Activated CD4-positive, alpha-beta T cell treated with anti-CD3 and anti-CD28 coated beads, Interleukin-2, amount 10 ng/mL, durations not matched to agents 7 days and 5 days (primary cell): ENCODE data around the gene POU2F3. TPM values are rescaled to one million over a fixed set of nuclear protein-coding genes. Genes with fewer than 3 reads are reported as not detected.
"Not testable (repeated sequence)": the region's sequence is repeated elsewhere in the genome, so short reads cannot be mapped to it uniquely, and the experiment has no call there.

Experiments
- CTCF ChIA-PET: fragments of 350-600 bp; sonication (Branson Sonifier 250); formaldehyde crosslinking; loops from one replicate; lab custom pipeline; 2021; ENCODE audit warnings: antibody characterized with exemption; lab: Charles Lee
- POLR2A ChIA-PET: fragments of 350-600 bp; sonication (Branson Sonifier 250); formaldehyde crosslinking; loops from one replicate; lab custom pipeline; 2021; ENCODE audit warnings: antibody characterized with exemption; lab: Charles Lee
- DNase-seq: peaks from one replicate; pipeline ENCODE4 v3.0.0-alpha.2; 2020
- H3K27ac Mint-ChIP-seq: one replicate; pipeline ENCODE4 v1.8.0; 2021; ENCODE audit warnings: mild to moderate bottlenecking, moderate library complexity, mixed read lengths
- H3K27me3 Mint-ChIP-seq: one replicate; pipeline ENCODE4 v1.8.0; 2021; ENCODE audit warnings: mixed read lengths
- H3K36me3 Mint-ChIP-seq: one replicate; pipeline ENCODE4 v1.8.0; 2021; ENCODE audit warnings: low read depth, mixed read lengths
- H3K4me1 Mint-ChIP-seq: one replicate; pipeline ENCODE4 v1.8.0; 2021; ENCODE audit warnings: mixed read lengths
- H3K4me3 Mint-ChIP-seq: one replicate; pipeline ENCODE4 v1.8.0; 2021; ENCODE audit warnings: mild to moderate bottlenecking, moderate library complexity, mixed read lengths
- H3K9me3 Mint-ChIP-seq: one replicate; pipeline ENCODE4 v1.8.0; 2021; ENCODE audit warnings: mixed read lengths
- total RNA-seq, 2 experiments: library from RNA; stranded (reverse); gene quantifications; one replicate each; pipeline ENCODE4 v1.2.3, GENCODE V29; 2021

The POU2F3 gene
- total RNA-seq, 2 experiments from 2014 or later = not detected

GRCh38 chr11:120253377-120253776, 13.4 kb downstream of the POU2F3 start:
- Mint-ChIP-seq H3K4me1 (peaks cover 20% of the 10 kb centered on the region), H3K27me3 (peaks cover 69% of the 10 kb centered on the region)
- H3K36me3 Mint-ChIP-seq, H3K9me3 Mint-ChIP-seq, DNase-seq, H3K27ac Mint-ChIP-seq, H3K4me3 Mint-ChIP-seq, POLR2A ChIA-PET: not testable (repeated sequence)
- CTCF ChIA-PET = interaction anchor here (0.8 kb wide), 1 partner anchor 140 kb away, joined by 3 read pairs; no protein-coding TSS in a partner anchor

GRCh38 chr11:120254788-120255518, 15.0 kb downstream of the POU2F3 start:
- no peaks in the 10 kb centered on the region for H3K9me3 Mint-ChIP-seq
- peaks cover 4% of the 10 kb centered on the region for H3K4me1 Mint-ChIP-seq
- ChIA-PET CTCF (interaction anchor here (0.7 kb wide), 1 partner anchor 20 kb away, joined by 3 read pairs; no protein-coding TSS in a partner anchor), POLR2A (no interaction called here)
- H3K36me3 Mint-ChIP-seq = no peaks in the 10 kb centered on the region
- H3K27ac Mint-ChIP-seq = no peak overlapping the region
- no peak overlapping the region for H3K4me3 Mint-ChIP-seq
- peaks cover 72% of the 10 kb centered on the region for H3K27me3 Mint-ChIP-seq
- DNase-seq = no peak

- no peak for DNase-seq
- Mint-ChIP-seq H3K9me3 (no peaks in the 10 kb centered on the region), H3K36me3 (no peaks in the 10 kb centered on the region), H3K4me1 (no peaks in the 10 kb centered on the region), H3K27ac (no peak overlapping the region), H3K4me3 (no peak overlapping the region), H3K27me3 (peaks cover 66% of the 10 kb centered on the region)
- ChIA-PET CTCF (no interaction called here), POLR2A (no interaction called here)
Measured at GRCh38 chr11:120255519-120255866, 15.6 kb downstream of the POU2F3 start.

- no peak overlapping the region for H3K27ac Mint-ChIP-seq
- POLR2A ChIA-PET = no interaction called here
- no peak overlapping the region for H3K4me3 Mint-ChIP-seq
- peaks cover 67% of the 10 kb centered on the region for H3K27me3 Mint-ChIP-seq
- no peaks in the 10 kb centered on the region for H3K4me1 Mint-ChIP-seq
- no peak for DNase-seq
- no peaks in the 10 kb centered on the region for H3K9me3 Mint-ChIP-seq
- CTCF ChIA-PET = no interaction called here
- no peaks in the 10 kb centered on the region for H3K36me3 Mint-ChIP-seq
Measured at GRCh38 chr11:120256178-120256577, 16.2 kb downstream of the POU2F3 start.

GRCh38 chr11:120256779-120257178, 16.8 kb downstream of the POU2F3 start:
- no peaks in the 10 kb centered on the region for H3K4me1 Mint-ChIP-seq
- no peak for DNase-seq
- POLR2A ChIA-PET = no interaction called here
- CTCF ChIA-PET = no interaction called here
- no peak overlapping the region for H3K27ac Mint-ChIP-seq
- H3K27me3 Mint-ChIP-seq = peaks cover 67% of the 10 kb centered on the region
- H3K36me3 Mint-ChIP-seq = no peaks in the 10 kb centered on the region
- H3K4me3 Mint-ChIP-seq = no peak overlapping the region
- no peaks in the 10 kb centered on the region for H3K9me3 Mint-ChIP-seq

GRCh38 chr11:120257346-120257745, 17.4 kb downstream of the POU2F3 start:
- CTCF ChIA-PET = interaction anchor here (1.4 to 2.6 kb wide), 2 partner anchors 8 to 46 kb away, joined by 4 to 14 read pairs; no protein-coding TSS in a partner anchor
- POLR2A ChIA-PET = no interaction called here
- no peaks in the 10 kb centered on the region for H3K4me1 Mint-ChIP-seq
- H3K9me3 Mint-ChIP-seq = no peaks in the 10 kb centered on the region
- H3K27me3 Mint-ChIP-seq = peaks cover 64% of the 10 kb centered on the region
- DNase-seq = no peak
- no peak overlapping the region for H3K27ac Mint-ChIP-seq
- H3K36me3 Mint-ChIP-seq = no peaks in the 10 kb centered on the region
- H3K4me3 Mint-ChIP-seq = no peak overlapping the region

- H3K36me3 Mint-ChIP-seq = no peaks in the 10 kb centered on the region
- DNase-seq = no peak
- no peak overlapping the region for H3K27ac Mint-ChIP-seq
- ChIA-PET CTCF (interaction anchor here (1.4 to 2.6 kb wide), 2 partner anchors 10 to 44 kb away, joined by 4 to 14 read pairs; no protein-coding TSS in a partner anchor), POLR2A (no interaction called here)
- H3K4me1 Mint-ChIP-seq = no peaks in the 10 kb centered on the region
- H3K4me3 Mint-ChIP-seq = no peak overlapping the region
- H3K27me3 Mint-ChIP-seq = peaks cover 66% of the 10 kb centered on the region
- no peaks in the 10 kb centered on the region for H3K9me3 Mint-ChIP-seq
Measured at GRCh38 chr11:120258661-120259060, 18.7 kb downstream of the POU2F3 start.

GRCh38 chr11:120259241-120259640, 19.3 kb downstream of the POU2F3 start:
- H3K36me3 Mint-ChIP-seq = no peaks in the 10 kb centered on the region
- H3K4me1 Mint-ChIP-seq = no peaks in the 10 kb centered on the region
- H3K27me3 Mint-ChIP-seq = peaks cover 67% of the 10 kb centered on the region
- H3K9me3 Mint-ChIP-seq = no peaks in the 10 kb centered on the region
- DNase-seq = no peak
- H3K4me3 Mint-ChIP-seq = no peak overlapping the region
- ChIA-PET POLR2A (no interaction called here), CTCF (interaction anchor here (0.6 to 2.6 kb wide), 3 partner anchors 10 to 15 kb away, joined by 3 to 14 read pairs (median 3); no protein-coding TSS in a partner anchor)
- H3K27ac Mint-ChIP-seq = no peak overlapping the region

- Mint-ChIP-seq H3K4me3 (no peak overlapping the region), H3K27me3 (peaks cover 67% of the 10 kb centered on the region), H3K27ac (no peak overlapping the region), H3K4me1 (no peaks in the 10 kb centered on the region), H3K36me3 (no peaks in the 10 kb centered on the region), H3K9me3 (no peaks in the 10 kb centered on the region)
- no peak for DNase-seq
- ChIA-PET CTCF (interaction anchor here (0.6 to 1.1 kb wide), 3 partner anchors 9 to 25 kb away, joined by 3 read pairs; no protein-coding TSS in a partner anchor), POLR2A (interaction anchor here (0.7 kb wide), 1 partner anchor 321 kb away, joined by 3 read pairs; no protein-coding TSS in a partner anchor)
Measured at GRCh38 chr11:120259988-120260565, 20.1 kb downstream of the POU2F3 start.

GRCh38 chr11:120260616-120261015, 20.7 kb downstream of the POU2F3 start:
- Mint-ChIP-seq H3K4me3 (no peak overlapping the region), H3K27ac (no peak overlapping the region), H3K27me3 (peaks cover 67% of the 10 kb centered on the region), H3K36me3 (no peaks in the 10 kb centered on the region), H3K4me1 (no peaks in the 10 kb centered on the region), H3K9me3 (no peaks in the 10 kb centered on the region)
- ChIA-PET POLR2A (interaction anchor here (0.7 kb wide), 1 partner anchor 322 kb away, joined by 3 read pairs; no protein-coding TSS in a partner anchor), CTCF (interaction anchor here (0.9 kb wide), 1 partner anchor 25 kb away, joined by 3 read pairs; no protein-coding TSS in a partner anchor)
- no peak for DNase-seq

GRCh38 chr11:120261321-120261720, 21.4 kb downstream of the POU2F3 start:
- Mint-ChIP-seq H3K36me3 (no peaks in the 10 kb centered on the region), H3K4me1 (no peaks in the 10 kb centered on the region), H3K27ac (no peak overlapping the region), H3K27me3 (peaks cover 67% of the 10 kb centered on the region), H3K4me3 (no peak overlapping the region), H3K9me3 (no peaks in the 10 kb centered on the region)
- ChIA-PET POLR2A (no interaction called here), CTCF (no interaction called here)
- DNase-seq = no peak

- Mint-ChIP-seq H3K27me3 (peaks cover 65% of the 10 kb centered on the region), H3K36me3 (no peaks in the 10 kb centered on the region), H3K27ac (no peak overlapping the region), H3K4me1 (no peaks in the 10 kb centered on the region), H3K9me3 (no peaks in the 10 kb centered on the region), H3K4me3 (no peak overlapping the region)
- ChIA-PET POLR2A (no interaction called here), CTCF (no interaction called here)
- no peak for DNase-seq
Measured at GRCh38 chr11:120261931-120262330, 22.0 kb downstream of the POU2F3 start.

GRCh38 chr11:120267319-120267718, 27.4 kb downstream of the POU2F3 start:
- CTCF ChIA-PET = interaction anchor here (1.2 kb wide), 1 partner anchor 32 kb away, joined by 5 read pairs; no protein-coding TSS in a partner anchor
- POLR2A ChIA-PET = no interaction called here
- Mint-ChIP-seq H3K4me3 (no peak overlapping the region), H3K27ac (no peak overlapping the region), H3K4me1 (no peaks in the 10 kb centered on the region), H3K36me3 (no peaks in the 10 kb centered on the region), H3K27me3 (peaks cover 40% of the 10 kb centered on the region), H3K9me3 (no peaks in the 10 kb centered on the region)
- DNase-seq = no peak
